ENCODE data around the gene GALK2.
"Not testable (repeated sequence)": the region's sequence is repeated elsewhere in the genome, so short reads cannot be mapped to it uniquely, and the experiment has no call there.

The GALK2 gene

DNA sequence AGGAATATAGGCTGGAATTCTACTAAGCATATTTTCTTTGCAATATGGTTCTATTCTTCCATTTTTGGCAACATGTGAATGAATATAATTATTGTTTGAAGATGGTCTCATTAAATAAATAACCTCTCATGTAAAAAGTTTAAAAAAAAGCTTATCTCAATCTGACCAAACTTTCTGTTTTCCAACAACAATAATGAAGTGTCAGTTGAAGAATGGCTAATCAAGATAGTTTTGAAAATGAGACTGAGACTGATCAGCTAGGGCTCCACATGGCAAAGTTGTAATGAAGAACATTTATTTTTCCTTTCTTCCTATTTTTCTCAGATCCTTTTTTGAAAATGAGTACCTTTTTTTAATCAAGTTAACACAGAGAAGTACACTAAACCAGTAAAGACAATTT, 117.4 kb downstream of the GALK2 start:
- DNase-seq: no peak

DNA sequence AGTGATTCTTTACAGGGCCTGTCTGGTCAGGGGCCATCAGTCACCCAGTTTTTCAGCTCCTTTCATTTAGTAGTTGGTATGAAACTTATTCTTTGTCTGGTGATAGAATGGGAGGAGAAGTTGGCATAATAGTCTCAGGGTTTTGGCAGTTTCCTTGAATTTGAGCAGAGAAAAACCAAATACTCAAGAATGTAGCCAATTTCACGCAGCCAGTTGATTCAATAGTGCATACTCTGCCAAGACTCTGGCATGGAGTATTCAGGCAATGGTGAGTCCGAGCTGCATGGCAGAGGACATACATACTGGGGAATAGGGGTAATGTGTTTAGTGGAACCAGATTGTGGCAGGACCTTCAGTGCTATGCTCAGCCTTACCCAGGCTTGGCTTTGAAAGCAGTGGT, 118.3 kb downstream of the GALK2 start:
- DNase-seq: no peak

DNA sequence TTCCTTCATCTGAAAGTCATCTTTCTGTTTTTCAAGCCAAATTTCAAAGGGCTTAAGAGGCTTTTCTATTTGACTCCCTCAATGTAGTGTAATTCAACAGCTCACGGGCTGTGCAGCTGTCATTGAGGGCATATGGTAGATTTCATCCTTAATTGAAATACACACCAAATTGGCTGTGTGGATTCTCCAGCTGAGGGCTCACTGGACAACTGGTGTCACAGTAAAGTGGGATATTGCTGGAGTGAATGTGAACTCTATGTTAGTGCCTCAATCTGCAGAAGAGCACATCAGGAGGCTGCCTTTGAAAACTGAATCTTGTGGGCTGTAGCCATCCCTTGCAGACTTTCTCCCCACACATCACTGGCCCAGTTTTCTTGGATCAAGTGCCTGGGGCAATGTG, 120.1 kb downstream of the GALK2 start:
- no peak for DNase-seq

DNA sequence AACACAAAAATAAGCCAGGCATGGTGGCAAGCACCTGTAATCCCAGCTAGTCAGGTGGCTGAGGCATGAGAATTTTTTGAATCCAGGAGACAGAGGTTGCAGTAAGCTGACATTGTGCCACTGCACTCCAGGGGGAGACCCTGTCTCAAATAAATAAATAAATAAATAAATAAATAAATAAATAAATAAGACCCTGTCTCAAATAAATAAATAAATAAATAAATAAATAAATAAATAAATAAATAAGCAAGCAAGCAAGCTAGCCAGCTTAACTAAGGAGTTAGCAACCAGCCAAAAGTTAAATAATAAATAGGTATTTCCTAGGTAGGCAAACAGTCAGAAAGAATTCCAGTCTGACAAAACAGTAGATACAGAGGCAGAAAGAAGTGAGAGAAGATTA, 123.9 kb downstream of the GALK2 start:
- no peak for DNase-seq

DNA sequence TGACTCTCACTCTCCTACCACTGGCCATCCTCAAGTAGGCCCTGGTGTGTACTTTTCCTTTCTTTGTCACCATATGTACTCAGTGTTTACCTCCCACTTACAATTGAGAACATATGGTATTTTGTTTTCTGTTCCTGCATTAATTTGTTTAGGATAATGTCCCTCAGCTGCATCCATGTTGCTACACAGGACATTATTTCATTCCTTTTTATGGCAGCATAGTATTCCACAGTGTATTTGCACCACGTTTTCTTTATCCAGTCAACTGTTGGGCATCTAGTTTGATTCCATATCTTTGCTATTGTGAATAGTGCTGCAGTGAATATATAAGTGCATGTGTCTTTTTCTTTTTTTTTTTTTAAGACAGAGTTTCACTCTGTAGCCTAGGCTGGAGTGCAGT, 126.2 kb downstream of the GALK2 start:
- no peak for DNase-seq

- no peak for DNase-seq
Measured at GRCh38 chr15:49297584-49297983, 127.5 kb downstream of the GALK2 start.

DNA sequence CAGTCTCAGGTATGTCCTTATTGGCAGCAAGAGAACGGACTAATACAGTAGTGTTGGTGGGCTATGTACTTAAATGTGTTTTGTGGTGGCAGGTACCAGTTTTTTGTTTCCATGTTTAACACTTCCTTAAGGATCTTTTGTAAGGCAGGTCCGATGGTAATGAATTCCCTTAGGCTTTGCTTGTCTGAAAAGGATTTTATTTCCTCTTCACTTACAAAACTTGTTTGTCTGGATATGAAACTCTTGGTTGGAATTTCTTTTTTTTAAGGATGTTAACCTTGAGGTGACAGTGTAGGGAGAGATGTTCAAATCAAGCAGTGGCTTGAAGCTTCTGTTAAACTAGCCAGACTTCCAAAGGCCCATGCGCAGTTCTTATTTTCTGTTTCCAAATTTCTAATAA, 130.8 kb downstream of the GALK2 start:
- DNase-seq: no peak

GRCh38 chr15:49301562-49301961, 131.5 kb downstream of the GALK2 start:
- no peak for DNase-seq

DNA sequence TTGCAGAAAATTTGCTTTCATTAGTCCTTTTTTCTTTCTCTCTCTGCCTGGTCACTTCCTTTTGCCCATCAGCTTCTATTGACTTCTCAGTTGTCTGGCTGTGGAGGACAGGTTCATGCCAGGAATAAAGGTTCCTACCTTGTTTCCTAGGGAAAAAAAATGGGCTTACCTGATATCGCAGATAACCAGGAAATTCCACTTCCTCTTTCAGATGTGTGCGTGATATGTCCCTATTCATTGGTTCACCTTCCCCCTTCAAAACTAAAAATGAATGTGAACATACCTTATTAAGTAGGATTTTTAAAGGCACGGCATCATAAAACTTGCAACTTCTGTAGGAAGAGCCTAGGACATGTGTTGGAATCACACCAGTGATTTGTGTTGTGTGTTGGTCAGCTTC, 133.0 kb downstream of the GALK2 start:
- no peak for DNase-seq

DNA sequence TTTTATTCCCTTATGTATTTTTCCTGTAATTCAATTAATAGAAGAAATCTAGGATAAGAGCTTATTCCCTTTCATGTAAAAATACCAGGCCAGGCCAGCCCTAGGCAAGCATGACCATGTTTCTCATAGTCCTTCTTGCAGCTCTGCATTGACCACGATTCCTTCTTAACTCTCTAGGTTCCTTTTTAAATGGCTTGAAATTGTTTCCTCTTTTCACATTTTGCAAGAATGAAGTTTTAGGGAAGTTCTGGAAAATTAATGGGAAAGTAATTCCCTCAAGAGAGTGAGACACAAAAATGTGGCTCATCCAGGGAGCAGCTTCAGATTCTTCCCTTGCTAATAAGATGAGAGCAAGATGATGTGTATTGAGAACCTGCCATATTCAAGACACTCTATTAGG, 136.5 kb downstream of the GALK2 start:
- DNase-seq: no peak

DNA sequence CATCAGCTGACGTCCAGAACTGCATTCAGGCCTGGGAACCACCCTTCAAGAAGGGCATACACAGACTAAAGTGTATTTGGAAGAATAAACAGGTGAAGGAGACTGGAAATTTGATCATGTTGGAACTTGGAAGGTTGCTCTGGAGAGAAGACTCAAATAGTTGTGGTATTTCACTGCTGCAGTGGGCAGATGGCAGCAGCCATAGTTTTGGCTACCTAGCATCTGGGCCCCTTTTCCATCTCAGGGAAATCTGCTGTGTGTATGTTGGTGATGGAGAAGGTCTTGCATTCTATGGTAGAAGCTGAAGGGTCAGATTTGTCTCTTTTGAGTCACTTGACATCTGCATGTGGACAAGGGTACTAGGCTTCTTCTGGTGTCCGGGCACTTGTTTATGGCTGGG, 138.6 kb downstream of the GALK2 start:
- DNase-seq: no peak

- no peak for DNase-seq
Measured at GRCh38 chr15:49309889-49310288, 139.8 kb downstream of the GALK2 start.

- DNase-seq: peak; percentile 83
Measured at GRCh38 chr15:49313650-49314049, 143.6 kb downstream of the GALK2 start.

DNA sequence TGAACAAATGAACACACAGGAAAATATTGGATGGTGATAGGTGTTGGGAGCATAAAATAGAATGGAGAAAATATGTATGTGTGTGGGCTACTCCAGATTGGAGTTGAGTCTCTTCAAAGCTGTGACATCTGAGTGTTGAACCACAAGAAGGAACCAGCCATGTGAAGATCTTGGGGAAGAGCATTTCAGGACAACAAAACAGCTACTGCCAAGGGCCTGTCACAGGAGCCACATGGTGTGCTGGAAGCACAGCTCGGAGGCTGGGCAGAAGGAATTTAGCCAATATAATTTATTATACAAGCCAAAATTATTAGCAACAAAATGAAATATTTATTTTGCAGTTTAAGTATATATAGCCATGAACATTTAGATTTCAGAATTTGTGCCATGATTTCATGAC, 144.7 kb downstream of the GALK2 start:
- DNase-seq: no peak

DNA sequence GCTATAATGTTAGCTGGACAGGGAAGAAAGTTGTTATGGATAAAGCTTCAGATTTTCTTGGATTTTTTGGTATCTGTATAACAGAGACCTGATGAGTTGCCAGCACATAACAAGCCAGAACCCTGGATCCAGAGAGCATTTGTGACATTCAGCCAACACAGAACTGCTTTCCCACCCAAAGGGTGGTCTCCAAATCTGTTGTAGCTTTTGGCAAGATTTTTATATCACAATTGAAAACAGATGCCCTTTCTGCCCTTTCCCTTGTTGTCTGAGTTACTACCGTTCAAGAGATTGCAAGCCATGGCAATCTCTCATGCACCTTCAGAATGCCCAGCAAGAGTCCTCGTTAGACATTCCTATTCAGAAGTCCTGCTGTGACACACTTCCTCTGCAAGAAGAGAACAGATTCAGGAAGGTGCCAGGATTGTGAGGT, 145.4 kb downstream of the GALK2 start:
- DNase-seq: peak; percentile 51

DNA sequence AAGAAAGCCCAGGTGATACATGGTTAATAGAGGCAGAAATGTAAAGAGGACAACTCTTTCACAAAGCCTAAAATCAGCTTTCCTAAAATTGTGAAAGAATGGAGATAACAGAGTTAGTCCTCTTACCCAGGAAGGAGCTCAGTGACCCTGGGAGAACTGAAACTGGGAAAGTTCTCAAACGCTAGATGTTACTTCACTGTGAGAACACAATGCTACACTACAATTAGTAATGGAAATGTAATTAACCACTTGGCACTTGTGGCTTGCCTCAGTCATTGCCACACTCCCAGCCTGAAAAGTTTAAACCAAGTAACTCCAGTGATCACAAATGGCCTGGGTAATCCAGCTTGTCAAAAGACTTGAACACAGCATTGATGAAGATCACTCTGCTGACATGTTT, 150.3 kb downstream of the GALK2 start:
- no peak for DNase-seq

DNA sequence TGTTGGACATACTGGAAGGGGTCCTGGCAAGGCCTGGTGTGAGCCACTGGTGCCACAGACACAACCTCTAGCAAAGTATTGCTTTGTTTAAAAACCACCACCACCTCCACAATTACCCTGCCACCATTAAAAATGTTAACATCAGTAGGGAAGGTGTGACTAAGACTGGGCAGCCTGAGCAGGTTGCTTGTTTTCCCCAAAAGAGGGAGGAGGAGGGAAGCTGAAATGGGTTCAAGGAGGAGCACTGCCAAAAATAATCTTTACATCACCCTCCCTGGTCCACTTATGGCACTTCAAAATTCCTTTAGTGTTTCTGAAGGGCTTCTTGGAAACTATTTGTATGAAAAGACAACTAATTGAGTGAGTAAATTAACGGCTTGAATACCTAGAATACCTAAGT, 153.2 kb downstream of the GALK2 start:
- DNase-seq: peak; percentile 6

DNA sequence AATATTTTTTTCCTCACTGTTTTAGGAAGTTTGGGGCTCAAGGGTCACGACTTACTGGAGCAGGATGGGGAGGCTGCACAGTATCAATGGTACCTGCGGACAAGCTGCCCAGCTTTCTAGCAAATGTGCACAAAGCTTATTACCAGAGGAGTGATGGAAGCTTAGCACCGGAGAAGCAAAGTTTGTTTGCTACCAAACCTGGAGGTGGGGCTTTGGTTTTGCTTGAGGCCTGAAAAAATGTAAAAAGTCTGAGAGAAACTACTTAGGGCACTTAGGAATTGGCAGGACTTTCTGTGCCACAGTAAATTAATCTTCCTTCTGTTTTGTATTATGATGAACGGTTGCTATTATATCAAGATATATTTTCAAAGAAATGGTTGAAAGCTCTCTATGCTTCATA, 157.9 kb downstream of the GALK2 start:
- DNase-seq: no peak

GRCh38 chr15:49328941-49329340, 158.9 kb downstream of the GALK2 start:
- DNase-seq: no peak

DNA sequence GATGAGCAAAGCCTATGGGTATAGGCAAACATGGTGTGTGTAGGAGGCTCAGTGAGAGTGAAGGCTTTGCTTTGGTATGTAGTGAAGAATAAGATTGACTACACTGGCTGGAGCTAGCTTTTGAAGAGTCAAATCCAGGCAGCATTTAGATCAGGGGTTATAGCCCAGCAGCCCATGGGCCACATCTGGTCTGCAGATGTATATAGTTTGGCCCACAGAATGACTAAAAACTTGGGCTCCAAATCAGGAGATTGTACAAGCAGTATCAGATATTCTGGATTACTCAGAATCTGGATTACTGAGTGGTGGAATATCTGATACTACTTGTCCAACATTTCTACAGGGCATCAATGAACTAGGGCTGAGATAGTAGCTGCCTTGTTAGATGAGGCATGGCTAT, 160.1 kb downstream of the GALK2 start:
- DNase-seq: no peak

GRCh38 chr15:49331442-49331841, 161.4 kb downstream of the GALK2 start:
- DNase-seq: no peak

- no peak for DNase-seq
Measured at GRCh38 chr15:49331951-49332350, 161.9 kb downstream of the GALK2 start.

- no peak for DNase-seq
Measured at GRCh38 chr15:49339656-49340055, 169.6 kb downstream of the GALK2 start.

GRCh38 chr15:49343546-49343945, 173.5 kb downstream of the GALK2 start:
- DNase-seq: no peak

- DNase-seq: not testable (repeated sequence)
Measured at GRCh38 chr15:49354439-49354838, 184.4 kb downstream of the GALK2 start.

DNA sequence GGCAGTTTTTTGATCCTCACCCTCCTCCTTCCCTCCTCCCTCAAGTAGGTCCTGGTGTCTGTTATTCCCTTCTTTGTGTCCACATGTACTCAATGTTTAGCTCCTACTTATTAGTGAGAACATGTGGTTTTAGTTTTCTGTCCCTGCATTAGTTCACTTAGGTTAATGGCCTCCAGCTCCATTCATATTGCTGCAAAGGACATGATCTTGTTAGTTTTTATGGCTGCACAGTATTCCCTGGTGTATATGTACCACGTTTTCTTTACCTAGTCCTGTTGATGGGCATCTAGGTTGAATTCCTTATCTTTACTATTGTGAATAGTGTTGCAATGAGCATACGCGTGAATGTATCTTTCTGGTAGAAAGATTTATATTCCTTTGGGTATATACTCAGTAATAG, 191.3 kb downstream of the GALK2 start:
- no peak for DNase-seq

Measured in fibroblast of upper back skin (primary cell).